Liver (tissue), 9 donors: ENCODE measurements around the gene CLGN. TPM values are rescaled to one million over a fixed set of nuclear protein-coding genes. Genes with fewer than 3 reads are reported as not detected.

Experiments used
- DNase-seq: peaks from one replicate; pipeline ENCODE4 v3.0.0-alpha.2; 2017; ENCODE audit warnings: low spot score
- H3K27ac ChIP-seq, 2 donors: one replicate each; pipeline ENCODE4 v1.7.0; 2013; ENCODE audit warnings: inconsistent platforms in 2 of 2, low read length in 2 of 2, control low read depth in 1 of 2, low read depth in 1 of 2, mild to moderate bottlenecking in 1 of 2
- H3K27me3 ChIP-seq, 4 donors: one replicate each; pipeline versions ENCODE4 v1.6.1 to v1.7.0; 2013; ENCODE audit warnings: low read length in 3 of 4, inconsistent platforms in 1 of 4, mild to moderate bottlenecking in 1 of 4, moderate library complexity in 1 of 4; ENCODE audit not compliant: control insufficient read depth in 4 of 4, insufficient read depth in 4 of 4
- H3K36me3 ChIP-seq, 4 donors: one replicate each; pipeline versions ENCODE4 v1.6.1 to v1.7.0; 2013; ENCODE audit warnings: low read length in 3 of 4, mild to moderate bottlenecking in 3 of 4, low read depth in 1 of 4, moderate library complexity in 1 of 4; ENCODE audit not compliant: control insufficient read depth in 4 of 4, insufficient read depth in 3 of 4
- H3K4me1 ChIP-seq, 4 donors: one replicate each; pipeline versions ENCODE4 v1.6.1 to v1.7.0; 2013; ENCODE audit warnings: low read length in 3 of 4, mild to moderate bottlenecking in 3 of 4, moderate library complexity in 1 of 4; ENCODE audit not compliant: control insufficient read depth in 4 of 4, insufficient read depth in 4 of 4
- H3K4me3 ChIP-seq, 3 donors: one replicate each; pipeline versions ENCODE4 v1.6.1 to v1.7.0; 2013; ENCODE audit warnings: low read length in 3 of 3, control low read depth in 1 of 3, low read depth in 1 of 3, mild to moderate bottlenecking in 1 of 3
- H3K9ac ChIP-seq, 2 donors: one replicate each; pipeline ENCODE4 v1.7.0; 2013; ENCODE audit warnings: low read length in 2 of 2, mild to moderate bottlenecking in 2 of 2, moderate library complexity in 2 of 2, control low read depth in 1 of 2, low read depth in 1 of 2
- H3K9me3 ChIP-seq, 4 donors: one replicate each; pipeline versions ENCODE4 v1.6.1 to v1.7.0; 2013; ENCODE audit warnings: low read length in 3 of 4; ENCODE audit not compliant: control insufficient read depth in 4 of 4
- ATF3 ChIP-seq: IDR thresholded peaks from 2 replicates; pipeline ENCODE4 v1.6.1; 2016; ENCODE audit warnings: antibody characterized with exemption
- CTCF ChIP-seq: fragments of 150-350 bp; IDR thresholded peaks from 2 replicates; pipeline ENCODE4 v1.5.1; 2017; ENCODE audit warnings: improper control_type of control experiment, low read depth, low read length; ENCODE audit not compliant: missing input control
- FOXA1 ChIP-seq: IDR thresholded peaks from 2 replicates; pipeline ENCODE4 v1.6.1; 2016; ENCODE audit warnings: antibody characterized with exemption
- FOXA2 ChIP-seq: IDR thresholded peaks from 2 replicates; pipeline ENCODE4 v1.6.1; 2016; ENCODE audit warnings: antibody characterized with exemption
- GABPA ChIP-seq, 2 donors: IDR thresholded peaks in 1 of 2; conservative IDR thresholded peaks in 1 of 2; 2 replicates each; pipeline ENCODE4 v1.6.1; 2016; ENCODE audit warnings: antibody characterized with exemption in 2 of 2, mild to moderate bottlenecking in 1 of 2, moderate library complexity in 1 of 2
- HNF4G ChIP-seq: IDR thresholded peaks from 2 replicates; pipeline ENCODE4 v1.6.1; 2016; ENCODE audit warnings: antibody characterized with exemption
- JUND ChIP-seq, 2 donors: IDR thresholded peaks; 2 replicates each; pipeline ENCODE4 v1.6.1; 2016; ENCODE audit warnings: antibody characterized with exemption in 2 of 2
- MAX ChIP-seq: IDR thresholded peaks from 2 replicates; pipeline ENCODE4 v1.6.1; 2016; ENCODE audit warnings: antibody characterized with exemption
- RAD21 ChIP-seq, 2 donors: IDR thresholded peaks; 2 replicates each; pipeline ENCODE4 v1.6.1; 2016; ENCODE audit warnings: antibody characterized with exemption in 2 of 2, mild to moderate bottlenecking in 2 of 2
- REST ChIP-seq: IDR thresholded peaks from 2 replicates; pipeline ENCODE4 v1.6.1; 2016; ENCODE audit warnings: antibody characterized with exemption, mild to moderate bottlenecking
- RXRA ChIP-seq, 2 donors: IDR thresholded peaks; 2 replicates each; pipeline ENCODE4 v1.6.1; 2017 to 2018; ENCODE audit warnings: antibody characterized with exemption in 2 of 2, mild to moderate bottlenecking in 1 of 2
- SP1 ChIP-seq: IDR thresholded peaks from 2 replicates; pipeline ENCODE4 v1.6.1; 2018; ENCODE audit warnings: antibody characterized with exemption, mild to moderate bottlenecking
- TAF1 ChIP-seq: conservative IDR thresholded peaks from 2 replicates; pipeline ENCODE4 v1.6.1; 2016; ENCODE audit warnings: antibody characterized with exemption, mild to moderate bottlenecking
- YY1 ChIP-seq: IDR thresholded peaks from 2 replicates; pipeline ENCODE4 v1.6.1; 2016; ENCODE audit warnings: antibody characterized with exemption, mild to moderate bottlenecking
- ZBTB33 ChIP-seq: IDR thresholded peaks from 2 replicates; pipeline ENCODE4 v1.6.1; 2016; ENCODE audit warnings: antibody characterized with exemption
- WGBS: extraction: QIAGEN DNeasy Blood & Tissue Kit; methylation state at CpG from one replicate; pipeline ENCODE4 v1.1.7; 2013; 5-methylcytosine and 5-hydroxymethylcytosine counted together
- polyA plus RNA-seq, 2 donors: library from polyadenylated mRNA; stranded (reverse) in 1 of 2; unstranded in 1 of 2; fragments of 200-250 nt in 1 of 2; fragments of >200 nt in 1 of 2; fragmentation: Nextera tagmentation in 1 of 2; extraction: Ambion mirVana in 1 of 2; gene quantifications; one replicate each; pipeline versions ENCODE4 v1.2.1 to v1.2.3, GENCODE V29; 2013 to 2015
- total RNA-seq, 2 donors: library from RNA; depleted of rRNA; stranded (reverse); fragments of >200 nt; gene quantifications; one replicate each; pipeline ENCODE4 v1.2.3, GENCODE V29; 2014
- donor health status: healthy.
- donor health status: healthy.
- donor health status: healthy.
- donor health status: healthy.
- donor health status: healthy.

The CLGN gene
- total and polyA plus RNA-seq, 4 donors: 1.0 to 8.2 (median 5.0) TPM

GRCh38 chr4:140395668-140396067 lies 31.8 kb downstream of the CLGN start:
- Histone ChIP-seq H3K9ac (no peak overlapping the region), H3K4me1 (no peaks in the 10 kb centered on the region), H3K36me3 (no peaks in the 10 kb centered on the region), H3K9me3 (no peaks in the 10 kb centered on the region), H3K4me3 (no peak overlapping the region), H3K27me3 (no peaks in the 10 kb centered on the region), H3K27ac (no peak overlapping the region)
- no peak for TF ChIP-seq ZBTB33
- TF ChIP-seq CTCF: no peak
- no peak for TF ChIP-seq GABPA (IDR thresholded peaks at IDR 0.05 in 1 of 2, conservative IDR thresholded peaks at IDR 0.05 in 1 of 2)
- no peak for TF ChIP-seq SP1
- TF ChIP-seq FOXA1: no peak
- TF ChIP-seq REST: no peak
- no peak for TF ChIP-seq FOXA2
- 81% methylated on average over 5 of the region's 5 CpGs for whole genome bisulfite sequencing
- DNase-seq: no peak

GRCh38 chr4:140388015-140388414 lies 39.4 kb downstream of the CLGN start:
- H3K4me1 ChIP-seq: no peaks in the 10 kb centered on the region
- TF ChIP-seq ATF3 (no peak), YY1 (no peak), ZBTB33 (no peak), REST (no peak), FOXA1 (no peak), JUND (IDR thresholded peaks at IDR 0.05) (no peak), RXRA (IDR thresholded peaks at IDR 0.05) (no peak), HNF4G (no peak), MAX (no peak), TAF1 (no peak), RAD21 (IDR thresholded peaks at IDR 0.05) (no peak), SP1 (no peak), FOXA2 (no peak), CTCF (no peak), GABPA (IDR thresholded peaks at IDR 0.05 in 1 of 2, conservative IDR thresholded peaks at IDR 0.05 in 1 of 2) (no peak)

More at GRCh38 chr4:140388015-140388414, 39.4 kb downstream of the CLGN start:
- no peaks in the 10 kb centered on the region for H3K27me3 ChIP-seq
- WGBS: 97% methylated on average over 1 of the region's 1 CpG
- H3K4me3 ChIP-seq: no peak overlapping the region
- H3K27ac ChIP-seq: no peak overlapping the region
- H3K9ac ChIP-seq: no peak overlapping the region
- no peaks in the 10 kb centered on the region for H3K9me3 ChIP-seq
- H3K36me3 ChIP-seq: peaks cover 0 to 4% (median under 1%) of the 10 kb centered on the region in 4 donors
- no peak for DNase-seq
